H1 (cell line): ENCODE data around the gene SLC35D3. TPM values are rescaled to one million over a fixed set of nuclear protein-coding genes. Genes with fewer than 3 reads are reported as not detected.

Source experiments
- CTCF ChIA-PET: fragments of 300-600 bp; sonication (Branson Sonifier 250); formaldehyde crosslinking; loops from one replicate; lab custom pipeline; 2021; ENCODE audit not compliant: partially characterized antibody; lab: Charles Lee
- POLR2A ChIA-PET: fragments of 300-600 bp; sonication (Branson Sonifier 250); formaldehyde crosslinking; loops from one replicate; lab custom pipeline; 2021; ENCODE audit warnings: inconsistent platforms; ENCODE audit not compliant: partially characterized antibody; lab: Charles Lee
- DNase-seq, 2 experiments: peaks; one replicate each; pipeline versions ENCODE4 v3.0.0 to v3.0.0-alpha.2; 2010 to 2022; ENCODE audit warnings: low spot score in 2 of 2, low read depth in 1 of 2, mixed read lengths in 1 of 2
- FAIRE-seq: peaks from 2 replicates; lab custom pipeline; 2011; peaks lifted over from hg19 to GRCh38; lab: Jason Lieb, UNC
- H2AFZ ChIP-seq: 2 replicates; pipeline ENCODE4 v1.8.1; 2012; ENCODE audit warnings: low read length, inconsistent platforms
- H2AK5ac ChIP-seq: 2 replicates; pipeline ENCODE4 v1.6.1; 2013; ENCODE audit warnings: low read depth, low read length
- H2BK120ac ChIP-seq: replicated peaks from 2 replicates; pipeline ENCODE3; 2013; ENCODE audit warnings: low read depth, low read length, inconsistent platforms
- H2BK12ac ChIP-seq: 2 replicates; pipeline ENCODE4 v1.6.1; 2013; ENCODE audit warnings: low read depth, low read length
- H2BK15ac ChIP-seq: 2 replicates; pipeline ENCODE4 v1.6.1; 2013; ENCODE audit warnings: low read length
- H2BK20ac ChIP-seq: 2 replicates; pipeline ENCODE4 v1.6.1; 2013; ENCODE audit warnings: low read length
- H2BK5ac ChIP-seq: 2 replicates; pipeline ENCODE4 v1.6.1; 2013; ENCODE audit warnings: low read depth, low read length
- H3K14ac ChIP-seq: 2 replicates; pipeline ENCODE4 v1.6.1; 2013; ENCODE audit warnings: inconsistent platforms; ENCODE audit not compliant: insufficient read length
- H3K18ac ChIP-seq: 2 replicates; pipeline ENCODE4 v1.6.1; 2013; ENCODE audit warnings: low read length; ENCODE audit errors: extremely low read depth
- H3K23ac ChIP-seq: 2 replicates; pipeline ENCODE4 v1.6.1; 2013; ENCODE audit warnings: inconsistent platforms; ENCODE audit not compliant: insufficient read length
- H3K23me2 ChIP-seq: 2 replicates; pipeline ENCODE4 v1.6.1; 2013; ENCODE audit warnings: low read depth, low read length
- H3K27ac ChIP-seq: 2 replicates; pipeline ENCODE4 v1.6.1; 2011; ENCODE audit warnings: low read depth, low read length, inconsistent platforms
- H3K27me3 ChIP-seq, 4 experiments: replicated peaks in 1 of 4; 1 replicate in 1 of 4; 2 replicates in 3 of 4; pipeline versions ENCODE4 v1.6.1 to v1.8.1; 2011 to 2013; ENCODE audit warnings: low read length in 3 of 4, mild to moderate bottlenecking in 3 of 4, inconsistent platforms in 2 of 4, mixed read lengths in 2 of 4, moderate library complexity in 1 of 4; ENCODE audit not compliant: control insufficient read depth in 3 of 4, insufficient read depth in 3 of 4; ENCODE audit errors: extremely low read depth in 1 of 4
- H3K36me3 ChIP-seq, 4 experiments: 2 replicates each; pipeline versions ENCODE4 v1.6.1 to v1.8.1; 2011 to 2013; ENCODE audit warnings: mild to moderate bottlenecking in 4 of 4, low read length in 3 of 4, moderate library complexity in 2 of 4, control low read depth in 1 of 4, inconsistent platforms in 1 of 4; ENCODE audit not compliant: insufficient read depth in 4 of 4, control insufficient read depth in 2 of 4
- H3K4ac ChIP-seq: replicated peaks from 2 replicates; pipeline ENCODE3; 2013; ENCODE audit warnings: low read length, low read depth, mixed read lengths, inconsistent platforms; ENCODE audit not compliant: insufficient read length
- H3K4me1 ChIP-seq, 4 experiments: replicated peaks in 1 of 4; 1 replicate in 1 of 4; 2 replicates in 3 of 4; pipeline versions ENCODE4 v1.6.1 to v1.8.1; 2011 to 2013; ENCODE audit warnings: low read length in 3 of 4, inconsistent platforms in 2 of 4, mixed read lengths in 1 of 4; ENCODE audit not compliant: insufficient read depth in 4 of 4, control insufficient read depth in 3 of 4
- H3K4me2 ChIP-seq, 2 experiments: 2 replicates each; pipeline versions ENCODE4 v1.6.1 to v1.8.1; 2011 to 2013; ENCODE audit warnings: low read depth in 2 of 2, low read length in 2 of 2, control low read depth in 1 of 2, inconsistent platforms in 1 of 2, mild to moderate bottlenecking in 1 of 2; ENCODE audit not compliant: insufficient read depth in 1 of 2
- H3K4me3 ChIP-seq, 4 experiments: fragments of 200-600, 300-600 bp in 1 of 4; sonication (generic), shearing (Covaris generic), sonication (Bioruptor Twin) in 1 of 4; 2 replicates each; pipeline versions ENCODE4 v1.5.1 to v1.8.1; 2011 to 2016; ENCODE audit warnings: low read length in 4 of 4, low read depth in 3 of 4, control low read depth in 2 of 4, inconsistent platforms in 2 of 4, mild to moderate bottlenecking in 2 of 4, mixed read lengths in 1 of 4, moderate library complexity in 1 of 4; ENCODE audit not compliant: insufficient read depth in 2 of 4; ENCODE audit errors: extremely low read depth in 1 of 4
- H3K56ac ChIP-seq: replicated peaks from 2 replicates; pipeline ENCODE3; 2013; ENCODE audit warnings: low read depth, mild to moderate bottlenecking, mixed read lengths, low read length, inconsistent platforms; ENCODE audit not compliant: insufficient read length
- H3K79me1 ChIP-seq: 2 replicates; pipeline ENCODE4 v1.6.1; 2013; ENCODE audit warnings: low read depth, low read length, control low read depth
- H3K79me2 ChIP-seq, 2 experiments: 2 replicates each; pipeline versions ENCODE4 v1.6.1 to v1.8.1; 2012 to 2013; ENCODE audit warnings: low read length in 2 of 2, mild to moderate bottlenecking in 2 of 2, inconsistent platforms in 1 of 2; ENCODE audit not compliant: insufficient read depth in 2 of 2, control insufficient read depth in 1 of 2
- H3K9ac ChIP-seq, 4 experiments: replicated peaks in 1 of 4; 1 replicate in 1 of 4; 2 replicates in 3 of 4; pipeline versions ENCODE4 v1.6.1 to v1.8.1; 2011 to 2013; ENCODE audit warnings: low read depth in 3 of 4, low read length in 3 of 4, control low read depth in 2 of 4, mild to moderate bottlenecking in 2 of 4, moderate library complexity in 2 of 4, inconsistent platforms in 1 of 4; ENCODE audit errors: extremely low read depth in 1 of 4
- H3K9me3 ChIP-seq, 2 experiments: 2 replicates each; pipeline versions ENCODE4 v1.6.1 to v1.8.1; 2012 to 2013; ENCODE audit warnings: mild to moderate bottlenecking in 2 of 2, moderate library complexity in 2 of 2, control low read depth in 1 of 2, inconsistent platforms in 1 of 2, low read depth in 1 of 2, low read length in 1 of 2, mixed read lengths in 1 of 2; ENCODE audit not compliant: insufficient read depth in 2 of 2
- H4K20me1 ChIP-seq, 2 experiments: replicated peaks in 1 of 2; 2 replicates each; pipeline versions ENCODE3 to v1.8.1; 2011 to 2013; ENCODE audit warnings: inconsistent platforms in 2 of 2, low read length in 2 of 2, mild to moderate bottlenecking in 1 of 2; ENCODE audit not compliant: insufficient read depth in 2 of 2, control insufficient read depth in 1 of 2
- H4K5ac ChIP-seq: 2 replicates; pipeline ENCODE4 v1.6.1; 2013; ENCODE audit warnings: low read length, low read depth, mixed read lengths, inconsistent platforms; ENCODE audit not compliant: insufficient read length
- H4K8ac ChIP-seq: 2 replicates; pipeline ENCODE4 v1.8.0; 2013; ENCODE audit warnings: mild to moderate bottlenecking, moderate library complexity, low read length, inconsistent platforms; ENCODE audit not compliant: insufficient read depth; ENCODE audit errors: extremely low read depth
- H4K91ac ChIP-seq: replicated peaks from 2 replicates; pipeline ENCODE3; 2013; ENCODE audit warnings: low read length, mixed read lengths, inconsistent platforms; ENCODE audit not compliant: insufficient read length
- ASH2L ChIP-seq: fragments of 200-600, 300-600 bp; sonication (generic); IDR thresholded peaks from one replicate; pipeline ENCODE4 v1.7.1; 2017; ENCODE audit warnings: low read length
- GTF2F1 ChIP-seq: IDR thresholded peaks from 2 replicates; pipeline ENCODE4 v1.6.1; 2012; ENCODE audit warnings: low read depth, low read length, improper control_type of control experiment, borderline replicate concordance
- KDM1A ChIP-seq: fragments of 200-600, 300-600 bp; sonication (generic); IDR thresholded peaks from 2 replicates; pipeline ENCODE4 v1.7.1; 2016; ENCODE audit warnings: mild to moderate bottlenecking, low read length, borderline replicate concordance
- KDM5A ChIP-seq: fragments of 200-600 bp; IDR thresholded peaks from 2 replicates; pipeline ENCODE4 v1.7.1; 2012; ENCODE audit warnings: mild to moderate bottlenecking, low read length, inconsistent platforms, mixed read lengths
- TAF1 ChIP-seq: IDR thresholded peaks from 2 replicates; pipeline ENCODE4 v1.6.1; 2011; ENCODE audit warnings: mild to moderate bottlenecking, low read depth, low read length
- ZNF274 ChIP-seq: IDR thresholded peaks from 2 replicates; pipeline ENCODE4 v1.7.0; 2012; ENCODE audit warnings: low read length, borderline replicate concordance; ENCODE audit errors: extremely low read depth
- WGBS, 2 experiments: shearing (Covaris generic) in 1 of 2; methylation state at CpG; one replicate each; pipeline versions ENCODE4 v1.1.6 to v1.1.7; 2013 to 2015; ENCODE audit warnings: low lambda C conversion rate in 2 of 2, mixed read lengths in 2 of 2, inconsistent platforms in 1 of 2, low coverage in 1 of 2, missing lambda C conversion rate in 1 of 2; ENCODE audit not compliant: insufficient replicate concordance in 2 of 2, insufficient coverage in 1 of 2, insufficient read length in 1 of 2; ENCODE audit errors: extremely low coverage in 1 of 2, missing lambda C conversion rate in 1 of 2; 5-methylcytosine and 5-hydroxymethylcytosine counted together
- polyA plus RNA-seq, 7 experiments: library from polyadenylated mRNA; depleted of rRNA in 3 of 7; stranded (reverse) in 5 of 7; unstranded in 2 of 7; fragments of >200 nt in 5 of 7; fragments of 200-250 nt in 2 of 7; gene quantifications; 1 replicate in 5 of 7; 2 replicates in 1 of 7; 4 replicates in 1 of 7; pipeline versions ENCODE4 v1.2.1 to v1.2.3, GENCODE V29; 2011 to 2013; ENCODE audit warnings: missing spikeins in 2 of 7, mixed read lengths in 2 of 7
- total RNA-seq: library from RNA; stranded (reverse); fragmentation: NEBNext Ultra II Directional; extraction: Animal tissue kit (Norgen Biotek cat#: 25700); gene quantifications from 2 replicates; pipeline ENCODE4 v1.2.1, GENCODE V29; 2021
- TF ChIP-seq, protein P1 (sequence below): IDR thresholded peaks from 2 replicates; pipeline ENCODE4 v1.6.1; 2012; ENCODE audit warnings: inconsistent platforms
- TF ChIP-seq, protein P2 (sequence below): IDR thresholded peaks from 2 replicates; pipeline ENCODE4 v1.6.1; 2012; ENCODE audit warnings: inconsistent platforms
- TF ChIP-seq, protein P3 (sequence below): IDR thresholded peaks from 2 replicates; pipeline ENCODE4 v1.6.1; 2011; ENCODE audit warnings: low read length, improper control_type of control experiment

Gene SLC35D3
- total and polyA plus RNA-seq, 2 of the 8 experiments (the other 6 are each of a cell fraction or from before 2014, with no cell fraction given) = 0.27 to 0.39 TPM

DNA sequence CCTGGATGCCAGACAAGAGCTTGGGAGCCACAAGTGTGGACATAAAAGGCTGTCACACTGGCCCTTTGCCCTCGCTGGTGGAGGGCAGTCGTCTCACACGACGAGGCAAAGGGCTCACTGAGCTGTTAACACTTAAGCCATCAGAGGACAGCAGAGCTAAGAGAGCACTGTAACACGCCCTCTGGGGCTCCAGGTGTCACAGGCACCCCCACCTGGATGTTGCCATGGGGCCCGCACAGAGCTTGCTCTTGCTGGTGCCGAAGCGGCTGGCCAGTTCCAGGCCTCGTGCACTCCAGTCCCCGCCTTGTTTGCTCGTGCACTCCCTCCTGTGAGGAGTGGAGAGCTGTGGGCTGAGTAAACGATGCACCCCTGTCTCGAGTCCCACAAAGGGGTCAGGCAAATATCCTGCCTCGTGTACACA, 37.4 kb downstream of the SLC35D3 start:
- Histone ChIP-seq H3K14ac (no peak overlapping the region), H3K23ac (no peak overlapping the region)
- TF ChIP-seq, protein P1, sequence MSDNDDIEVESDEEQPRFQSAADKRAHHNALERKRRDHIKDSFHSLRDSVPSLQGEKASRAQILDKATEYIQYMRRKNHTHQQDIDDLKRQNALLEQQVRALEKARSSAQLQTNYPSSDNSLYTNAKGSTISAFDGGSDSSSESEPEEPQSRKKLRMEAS = peak; percentile 90
- TF ChIP-seq ZNF274 (no peak), KDM1A (no peak), KDM5A (no peak), TAF1 (no peak), ASH2L (no peak), GTF2F1 (no peak)
- TF ChIP-seq, protein P2, sequence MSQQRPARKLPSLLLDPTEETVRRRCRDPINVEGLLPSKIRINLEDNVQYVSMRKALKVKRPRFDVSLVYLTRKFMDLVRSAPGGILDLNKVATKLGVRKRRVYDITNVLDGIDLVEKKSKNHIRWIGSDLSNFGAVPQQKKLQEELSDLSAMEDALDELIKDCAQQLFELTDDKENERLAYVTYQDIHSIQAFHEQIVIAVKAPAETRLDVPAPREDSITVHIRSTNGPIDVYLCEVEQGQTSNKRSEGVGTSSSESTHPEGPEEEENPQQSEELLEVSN = peak; percentile 86
- TF ChIP-seq, protein P3, sequence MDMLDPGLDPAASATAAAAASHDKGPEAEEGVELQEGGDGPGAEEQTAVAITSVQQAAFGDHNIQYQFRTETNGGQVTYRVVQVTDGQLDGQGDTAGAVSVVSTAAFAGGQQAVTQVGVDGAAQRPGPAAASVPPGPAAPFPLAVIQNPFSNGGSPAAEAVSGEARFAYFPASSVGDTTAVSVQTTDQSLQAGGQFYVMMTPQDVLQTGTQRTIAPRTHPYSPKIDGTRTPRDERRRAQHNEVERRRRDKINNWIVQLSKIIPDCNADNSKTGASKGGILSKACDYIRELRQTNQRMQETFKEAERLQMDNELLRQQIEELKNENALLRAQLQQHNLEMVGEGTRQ = no peak
- TF ChIP-seq, all 59 proteins: peak for 2
- peak overlapping the region; percentile 78; the same call in 1 of the 2 replicates for H2BK5ac ChIP-seq
- peak; percentile 39 for FAIRE-seq
- ChIA-PET POLR2A (interaction anchor here (0.7 to 4.6 kb wide), 6 partner anchors 13 to 130 kb away, joined by 3 to 26 read pairs (median 4); partner anchors contain the start of gene SLC35D3), CTCF (interaction anchor here (0.7 to 5.1 kb wide), 13 partner anchors 8 to 642 kb away, joined by 3 to 41 read pairs (median 4); partner anchors contain the start of gene SLC35D3)
- H4K8ac ChIP-seq = peak overlapping the region; percentile 66; the same call in 1 of the 2 replicates
- peak overlapping the region; percentile 91 for H3K18ac ChIP-seq
- peaks cover 0 to 33% (median 16%) of the 10 kb centered on the region in 4 experiments; a peak in 6 of 7 replicates for H3K4me1 ChIP-seq
- 58% methylated on average over 14 of the region's 14 CpGs; no CpG with 5 or more reads in 1 of the 2 experiments for WGBS, 2 experiments
- H3K79me2 ChIP-seq = no peaks in the 10 kb centered on the region
- no peak overlapping the region for H3K27ac ChIP-seq
- H3K27me3 ChIP-seq = no peaks in the 10 kb centered on the region
- no peaks in the 10 kb centered on the region for H3K79me1 ChIP-seq
- peak overlapping the region; percentile 98 for H2BK12ac ChIP-seq
- peak overlapping the region; percentile 77; the same call in 1 of the 2 replicates for H2BK15ac ChIP-seq
- H3K56ac ChIP-seq = no peak overlapping the region
- peak overlapping the region; percentile 2 for H4K5ac ChIP-seq
- peak overlapping the region; percentile 30; the same call in 1 of the 2 replicates for H2AK5ac ChIP-seq
- peak in 1 of 2 experiments; percentile 65 for DNase-seq
- H2BK20ac ChIP-seq = peak overlapping the region; percentile 92; the same call in 1 of the 2 replicates
- H3K23me2 ChIP-seq = no peaks in the 10 kb centered on the region
- H2AFZ ChIP-seq = 0 out of 2 replicates have a peak overlapping the region, but pooled peaks have one; percentile 25
- no peaks in the 10 kb centered on the region for H3K9me3 ChIP-seq
- H4K91ac ChIP-seq = peak overlapping the region; percentile 94
- H3K4me2 ChIP-seq = peak overlapping the region in 1 of 2 experiments; percentile 9; a peak in 2 of 4 replicates
- H4K20me1 ChIP-seq = no peaks in the 10 kb centered on the region
- no peak overlapping the region for H3K4ac ChIP-seq
- no peak overlapping the region; a peak in 1 of 7 replicates for H3K9ac ChIP-seq
- no peak overlapping the region for H3K4me3 ChIP-seq
- H3K36me3 ChIP-seq = no peaks in the 10 kb centered on the region
- peak overlapping the region; percentile 70 for H2BK120ac ChIP-seq
